ENCODE data around the gene GNA12.

GRCh38 chr7:2689951-2690705 is 154.0 kb downstream of the GNA12 start:
- TF ChIP-seq CTCF (IDR thresholded peaks at IDR 0.05) (no peak), EZH2 (IDR thresholded peaks at IDR 0.05) (no peak), EZH2phosphoT487 (IDR thresholded peaks at IDR 0.05) (no peak)

Data from neural progenitor cell (in vitro differentiated cells).